ENCODE measurements around the gene TIMM9.
"Not testable (repeated sequence)": the region's sequence is repeated elsewhere in the genome, so short reads cannot be mapped to it uniquely, and the experiment has no call there.

The TIMM9 gene

DNA sequence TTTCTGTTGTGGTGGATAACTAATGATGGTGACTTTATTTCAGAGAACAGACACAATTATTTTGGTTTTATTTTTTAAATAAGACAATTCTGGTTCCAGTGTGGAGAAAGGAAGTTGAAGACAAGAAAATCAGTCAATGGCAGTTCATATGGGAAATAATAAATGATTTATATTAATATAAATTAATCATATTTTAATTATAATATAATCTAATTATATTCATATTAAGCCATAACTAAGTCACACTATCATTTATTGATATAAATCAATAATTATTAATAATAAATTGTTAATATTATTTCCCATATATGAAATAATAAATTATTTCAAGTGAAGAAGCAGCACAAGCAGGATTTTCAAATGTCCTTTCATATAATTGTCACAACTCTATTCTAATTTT, 28.8 kb downstream of the TIMM9 start:
- no peak for DNase-seq (ENCODE audit: low spot score)

DNA sequence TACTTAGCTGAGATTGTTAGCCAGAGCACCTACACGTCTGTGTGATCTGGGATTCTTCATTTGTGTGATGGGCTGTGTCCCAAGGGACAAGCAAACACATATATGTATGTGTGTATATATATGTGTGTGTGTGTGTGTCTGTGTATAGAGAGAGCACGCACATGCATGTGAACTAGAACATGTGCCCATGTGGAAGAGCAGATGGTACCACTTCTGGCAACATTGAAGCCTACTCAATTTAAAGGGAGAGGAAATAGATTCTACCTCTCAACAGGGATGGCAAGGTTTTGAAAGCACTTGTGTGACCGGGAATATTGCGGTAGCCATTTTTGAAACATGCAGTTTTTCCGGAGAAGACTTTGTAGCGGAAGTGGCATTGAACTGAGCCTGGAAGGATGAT, 30.2 kb downstream of the TIMM9 start:
- no peak for DNase-seq (ENCODE audit: low spot score)

DNA sequence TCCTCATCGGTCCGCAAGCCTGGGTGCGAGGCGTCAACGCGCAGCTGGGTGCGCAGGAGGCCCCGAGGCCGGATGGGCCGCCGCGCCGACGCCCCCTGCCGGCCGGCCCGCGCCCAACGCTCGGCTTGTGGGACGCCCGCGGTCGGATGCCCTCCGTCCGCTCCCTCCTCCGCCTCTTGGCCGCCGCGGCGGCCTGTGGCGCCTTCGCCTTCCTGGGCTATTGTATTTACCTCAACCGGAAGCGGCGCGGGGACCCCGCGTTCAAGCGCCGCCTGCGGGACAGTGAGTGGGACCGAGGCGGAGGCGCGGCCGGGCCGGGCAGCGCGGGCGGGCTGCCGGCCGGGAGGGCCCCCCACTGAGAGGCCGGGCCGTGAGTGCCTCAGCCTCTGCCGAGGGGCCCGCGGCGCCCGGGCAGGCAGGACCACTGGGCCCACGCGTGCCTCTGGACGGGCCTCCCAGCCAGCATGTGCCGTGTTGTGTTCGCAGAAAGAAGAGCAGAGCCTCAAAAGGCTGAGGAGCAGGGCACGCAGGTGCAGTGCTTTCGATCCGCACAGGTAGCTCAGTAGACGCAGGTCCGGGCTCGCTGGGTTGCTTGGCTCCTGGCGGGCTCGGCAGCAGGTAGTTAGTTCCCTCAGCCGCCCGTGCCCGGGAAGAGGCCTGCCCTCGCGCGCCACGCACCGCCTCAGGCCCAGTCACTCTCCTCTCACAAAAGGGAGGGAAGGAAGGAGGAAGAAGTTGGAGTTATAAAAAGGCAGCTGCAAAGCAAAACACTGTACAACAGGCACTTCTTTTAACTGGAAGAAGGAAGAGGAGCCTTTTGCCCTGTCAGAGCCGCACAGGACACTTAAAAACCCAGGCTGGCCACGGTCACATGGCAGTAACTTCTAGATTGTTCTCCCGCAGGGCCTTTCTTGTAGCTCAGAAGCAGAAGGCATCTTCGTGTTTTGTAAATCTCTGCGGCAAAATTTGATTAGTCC, 31.2 kb downstream of the TIMM9 start, which contains the start of gene TOMM20L:
Gene TOMM20L, plus strand, starts transcription at position 119 of the 977 bp plus-strand sequence. Its CDS starts 28 bp downstream, at position 147.
- peak; percentile 68 for DNase-seq (ENCODE audit: low spot score)

DNA sequence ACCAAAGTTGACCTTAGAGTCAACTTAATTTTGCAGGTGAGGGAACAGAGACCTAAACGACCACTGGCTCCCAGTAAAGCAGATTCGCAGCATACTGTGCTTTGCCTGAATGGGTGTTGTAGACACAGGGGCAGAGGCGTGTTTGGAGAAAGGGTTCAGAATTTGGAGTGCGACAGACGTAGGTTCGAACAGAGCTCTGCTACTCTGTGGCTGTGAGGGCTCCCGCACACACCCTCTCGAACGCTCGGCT, 31.8 kb downstream of the TIMM9 start:
- DNase-seq (ENCODE audit: low spot score), result no peak

DNA sequence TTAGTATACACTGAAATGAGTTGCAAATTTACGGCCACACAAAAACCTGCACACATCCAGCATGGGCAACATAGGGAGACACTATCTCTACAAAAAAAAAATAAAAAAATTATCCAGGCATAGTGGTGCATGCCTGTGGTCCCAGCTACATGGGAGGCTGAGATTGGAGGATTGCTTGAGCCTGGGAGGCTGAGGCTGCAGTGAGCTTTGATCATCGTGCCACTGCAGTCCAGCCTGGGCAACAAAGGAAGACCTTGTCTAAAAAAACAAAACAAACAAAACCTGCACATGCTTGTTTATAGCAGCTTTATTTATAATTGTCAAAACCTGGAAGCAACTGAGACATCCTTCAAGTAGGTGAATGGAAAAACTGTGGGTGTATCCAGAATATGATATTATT, 36.5 kb downstream of the TIMM9 start:
- DNase-seq (ENCODE audit: low spot score), result no peak

DNA sequence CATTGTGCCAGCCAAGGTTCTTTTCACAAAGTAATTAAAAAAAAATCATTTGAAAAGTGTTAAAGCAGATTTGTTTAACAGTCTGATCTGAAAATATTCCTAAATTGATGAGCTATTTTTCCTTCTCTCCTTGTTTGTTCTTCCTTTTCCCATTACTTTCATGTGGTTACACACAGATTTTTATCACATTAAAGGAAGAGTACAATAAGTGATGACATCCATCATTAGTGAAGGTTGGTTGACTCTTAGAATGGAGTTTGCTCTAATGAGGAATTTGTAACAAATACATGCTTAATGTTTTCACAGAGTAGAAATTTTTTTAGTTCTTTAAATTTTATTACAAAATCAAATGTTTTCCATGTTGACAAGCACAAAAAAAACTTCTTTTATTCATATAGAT, 50.5 kb downstream of the TIMM9 start:
- no peak for DNase-seq (ENCODE audit: low spot score)

DNA sequence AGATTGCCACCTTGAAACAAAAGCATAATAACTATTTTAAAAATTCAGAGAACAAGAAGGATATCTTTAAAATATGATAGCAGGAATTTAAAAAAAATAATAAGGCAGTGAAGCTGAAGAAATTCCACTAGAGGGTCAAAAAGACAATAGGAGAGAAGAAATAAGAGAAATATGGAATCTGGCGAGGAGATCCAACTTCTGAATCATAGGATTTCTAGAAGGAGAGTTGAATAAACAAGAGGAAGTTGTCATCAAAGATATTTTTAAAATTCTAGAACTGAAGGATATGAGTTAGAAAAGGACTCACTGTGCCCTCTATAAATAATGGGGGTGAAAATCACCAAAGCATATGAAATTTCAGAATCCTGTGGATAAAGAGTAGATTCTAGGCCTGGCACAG, 58.4 kb downstream of the TIMM9 start:
- no peak for DNase-seq (ENCODE audit: low spot score)

DNA sequence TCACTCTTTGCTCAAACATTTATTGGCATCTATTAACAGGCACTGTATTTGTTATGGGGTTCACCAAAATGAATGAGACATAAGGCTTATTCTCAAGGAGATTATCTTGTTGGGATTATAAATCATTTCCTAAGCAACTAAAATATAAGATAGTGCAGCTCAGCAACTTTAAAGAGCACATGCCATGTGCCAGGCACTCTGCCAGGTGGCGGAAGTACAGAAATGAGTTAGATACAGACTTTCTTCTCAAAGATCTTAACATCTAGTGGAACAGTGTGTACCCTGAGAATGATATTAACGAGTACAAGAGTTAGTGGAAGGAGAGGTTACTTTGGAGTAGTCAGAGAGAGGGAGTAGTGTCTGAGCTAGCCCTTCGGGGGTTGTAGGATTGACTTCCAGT, 60.0 kb downstream of the TIMM9 start:
- DNase-seq (ENCODE audit: low spot score), result no peak

DNA sequence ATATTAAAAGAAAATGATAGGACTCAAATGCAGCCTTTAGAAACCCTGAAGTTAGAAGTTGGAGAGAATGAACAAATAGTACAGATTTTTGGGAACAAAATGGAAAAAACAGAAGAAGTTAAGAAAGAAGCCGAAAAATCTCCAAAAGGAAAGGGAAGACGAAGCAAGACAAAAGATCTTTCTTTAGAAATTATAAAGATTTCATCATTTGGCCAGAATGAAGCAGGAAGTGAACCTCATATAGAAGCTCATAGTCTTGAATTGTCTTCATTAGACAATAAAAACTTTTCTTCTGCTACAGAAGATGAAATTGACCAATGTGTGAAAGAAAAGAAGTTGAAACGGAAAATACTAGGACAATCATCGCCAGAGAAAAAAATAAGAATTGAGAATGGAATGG, 63.0 kb downstream of the TIMM9 start:
- DNase-seq (ENCODE audit: low spot score), result no peak

DNA sequence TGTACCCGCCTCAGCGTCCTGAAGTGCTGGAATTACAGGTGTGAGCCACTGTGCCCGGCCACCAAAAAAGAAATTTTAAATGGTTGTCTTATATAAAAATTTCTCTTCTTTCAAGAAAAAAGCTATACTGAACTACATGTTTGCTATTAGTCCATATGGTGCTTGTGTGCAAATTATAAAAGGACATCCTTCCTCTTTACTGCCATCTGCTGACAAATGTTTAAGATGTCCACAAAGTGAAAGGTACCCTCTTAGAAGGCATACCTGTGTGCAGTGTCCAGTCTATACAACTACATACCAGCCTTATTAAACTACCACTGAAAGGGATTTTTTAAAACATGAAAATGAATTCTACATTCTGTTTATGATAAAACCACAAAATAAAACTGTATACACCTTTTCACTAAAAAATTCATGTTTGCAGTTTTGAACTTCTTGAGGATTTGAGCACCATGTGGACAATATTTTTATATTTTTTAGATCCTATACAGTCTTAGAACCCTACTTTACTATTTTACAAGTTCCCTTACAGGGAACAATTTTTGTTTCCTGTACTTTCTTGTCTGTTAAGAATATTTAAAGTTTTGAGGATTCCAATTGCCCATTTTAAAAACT, 64.4 kb downstream of the TIMM9 start:
- peak; percentile 33 for DNase-seq (ENCODE audit: low spot score)

DNA sequence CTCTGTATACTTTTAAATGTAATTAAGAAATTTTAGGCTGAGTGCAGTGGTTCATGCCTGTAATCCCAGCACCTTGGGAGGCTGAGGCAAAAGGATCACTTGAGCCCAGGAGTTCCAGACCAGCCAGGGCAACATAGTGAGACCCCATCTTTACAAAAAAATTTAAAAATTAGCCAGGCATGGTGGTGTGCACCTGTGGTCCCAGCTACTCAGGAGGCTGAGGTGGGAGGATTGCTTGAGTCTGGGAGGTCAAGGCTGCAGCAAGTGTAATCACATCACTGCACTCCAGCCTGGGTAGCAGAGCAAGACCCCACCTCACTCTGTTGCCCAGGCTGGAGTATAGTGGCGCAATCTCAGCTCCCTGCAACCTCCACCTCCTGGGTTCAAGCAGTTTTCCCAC, 65.1 kb downstream of the TIMM9 start:
- not testable (repeated sequence) for DNase-seq (ENCODE audit: low spot score)

All from CD4-positive, alpha-beta T cell treated with Interleukin-6 at 100 ng/mL for 8 hours (primary cell).